HEK293T (cell line): ENCODE data around the gene GJB4.

Source experiments
- CTCF ChIA-PET: fragments of 350-600 bp; formaldehyde crosslinking; extraction: SDS; loops from one replicate; lab custom pipeline; 2021; ENCODE audit warnings: antibody characterized with exemption, inconsistent platforms; lab: Yijun Ruan, JAX
- POLR2A ChIA-PET: fragments of 350-600 bp; formaldehyde crosslinking; extraction: SDS; loops from one replicate; lab custom pipeline; 2020; ENCODE audit warnings: antibody characterized with exemption, inconsistent platforms; lab: Yijun Ruan, JAX
- DNase-seq: peaks from one replicate; pipeline ENCODE4 v3.0.0; 2012; ENCODE audit warnings: mixed read lengths; ENCODE audit errors: extremely low spot score
- ARNT ChIP-seq: fragments of 450-650 bp; IDR thresholded peaks from 2 replicates; pipeline ENCODE4 v1.6.1; 2017; ENCODE audit warnings: mild to moderate bottlenecking
- BHLHE40 ChIP-seq: fragments of 450-650 bp; IDR thresholded peaks from 2 replicates; pipeline ENCODE4 v1.6.1; 2016; ENCODE audit warnings: mild to moderate bottlenecking, moderate library complexity, borderline replicate concordance
- CTBP1 ChIP-seq: fragments of 450-650 bp; IDR thresholded peaks from 2 replicates; pipeline ENCODE4 v1.6.1; 2016; ENCODE audit warnings: borderline replicate concordance
- ELF4 ChIP-seq: fragments of 450-650 bp; IDR thresholded peaks from 2 replicates; pipeline ENCODE4 v1.6.1; 2017; ENCODE audit warnings: antibody characterized with exemption
- FOXA1 ChIP-seq: fragments of 450-650 bp; IDR thresholded peaks from 2 replicates; pipeline ENCODE4 v1.6.1; 2016; ENCODE audit warnings: mild to moderate bottlenecking
- FOXK2 ChIP-seq: fragments of 450-650 bp; IDR thresholded peaks from 2 replicates; pipeline ENCODE4 v1.6.1; 2016; ENCODE audit warnings: mild to moderate bottlenecking
- FOXM1 ChIP-seq: fragments of 450-650 bp; IDR thresholded peaks from 2 replicates; pipeline ENCODE4 v1.6.1; 2017; ENCODE audit warnings: mild to moderate bottlenecking, borderline replicate concordance
- HDGF ChIP-seq: fragments of 450-650 bp; IDR thresholded peaks from 2 replicates; pipeline ENCODE4 v1.6.1; 2017; ENCODE audit warnings: antibody characterized with exemption, borderline replicate concordance
- L3MBTL2 ChIP-seq: fragments of 450-650 bp; conservative IDR thresholded peaks from 2 replicates; pipeline ENCODE4 v1.6.1; 2016; ENCODE audit warnings: mild to moderate bottlenecking
- LEF1 ChIP-seq: fragments of 450-650 bp; IDR thresholded peaks from 2 replicates; pipeline ENCODE4 v1.6.1; 2017; ENCODE audit warnings: mild to moderate bottlenecking, borderline replicate concordance
- NFRKB ChIP-seq: fragments of 450-650 bp; IDR thresholded peaks from 2 replicates; pipeline ENCODE4 v1.6.1; 2016; ENCODE audit warnings: mild to moderate bottlenecking, moderate library complexity
- SP1 ChIP-seq: fragments of 450-650 bp; IDR thresholded peaks from 2 replicates; pipeline ENCODE4 v1.6.1; 2017
- SUZ12 ChIP-seq: fragments of 450-650 bp; IDR thresholded peaks from 2 replicates; pipeline ENCODE4 v1.6.1; 2016; ENCODE audit warnings: mild to moderate bottlenecking
- TARDBP ChIP-seq: fragments of 450-650 bp; IDR thresholded peaks from 2 replicates; pipeline ENCODE4 v1.6.1; 2016
- ZNF384 ChIP-seq: fragments of 450-650 bp; IDR thresholded peaks from 2 replicates; pipeline ENCODE4 v1.6.1; 2016
- TF ChIP-seq, protein P1 (sequence below): fragments of 450-650 bp; IDR thresholded peaks from 2 replicates; pipeline ENCODE4 v1.6.1; 2016

GJB4 gene

GRCh38 chr1:34774957-34775356 lies 15.4 kb downstream of the GJB4 start:
- ChIA-PET POLR2A (no interaction called here), CTCF (no interaction called here)
- no peak for DNase-seq
- TF ChIP-seq L3MBTL2 (no peak), ARNT (no peak), SP1 (no peak), ELF4 (no peak), FOXA1 (no peak), TARDBP (no peak), FOXM1 (no peak), HDGF (no peak), ZNF384 (no peak), CTBP1 (no peak), FOXK2 (no peak), SUZ12 (no peak), BHLHE40 (no peak), NFRKB (no peak), LEF1 (no peak)
- TF ChIP-seq, protein P1, sequence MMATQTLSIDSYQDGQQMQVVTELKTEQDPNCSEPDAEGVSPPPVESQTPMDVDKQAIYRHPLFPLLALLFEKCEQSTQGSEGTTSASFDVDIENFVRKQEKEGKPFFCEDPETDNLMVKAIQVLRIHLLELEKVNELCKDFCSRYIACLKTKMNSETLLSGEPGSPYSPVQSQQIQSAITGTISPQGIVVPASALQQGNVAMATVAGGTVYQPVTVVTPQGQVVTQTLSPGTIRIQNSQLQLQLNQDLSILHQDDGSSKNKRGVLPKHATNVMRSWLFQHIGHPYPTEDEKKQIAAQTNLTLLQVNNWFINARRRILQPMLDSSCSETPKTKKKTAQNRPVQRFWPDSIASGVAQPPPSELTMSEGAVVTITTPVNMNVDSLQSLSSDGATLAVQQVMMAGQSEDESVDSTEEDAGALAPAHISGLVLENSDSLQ: no peak

GRCh38 chr1:34776911-34777310 lies 17.4 kb downstream of the GJB4 start:
- ChIA-PET CTCF (no interaction called here), POLR2A (no interaction called here)
- DNase-seq: no peak
- TF ChIP-seq HDGF: no peak
- no peak for TF ChIP-seq FOXK2
- no peak for TF ChIP-seq ARNT
- no peak for TF ChIP-seq ZNF384
- no peak for TF ChIP-seq BHLHE40

- TF ChIP-seq ARNT: no peak
- TF ChIP-seq FOXM1: no peak
- no peak for TF ChIP-seq CTBP1
- no peak for TF ChIP-seq SUZ12
- no peak for TF ChIP-seq SP1
- TF ChIP-seq L3MBTL2: no peak
- ChIA-PET POLR2A (no interaction called here), CTCF (no interaction called here)
- DNase-seq: no peak
These were observed 18.2 kb downstream of the GJB4 start for GRCh38 chr1:34777519-34778321.

GRCh38 chr1:34778381-34778780 lies 18.8 kb downstream of the GJB4 start:
- DNase-seq: no peak
- CTCF ChIA-PET: no interaction called here
- TF ChIP-seq SUZ12 (no peak), ELF4 (peak; percentile 36; the same call in 1 of the 2 replicates), FOXM1 (no peak), FOXK2 (no peak)
- POLR2A ChIA-PET: no interaction called here

DNA sequence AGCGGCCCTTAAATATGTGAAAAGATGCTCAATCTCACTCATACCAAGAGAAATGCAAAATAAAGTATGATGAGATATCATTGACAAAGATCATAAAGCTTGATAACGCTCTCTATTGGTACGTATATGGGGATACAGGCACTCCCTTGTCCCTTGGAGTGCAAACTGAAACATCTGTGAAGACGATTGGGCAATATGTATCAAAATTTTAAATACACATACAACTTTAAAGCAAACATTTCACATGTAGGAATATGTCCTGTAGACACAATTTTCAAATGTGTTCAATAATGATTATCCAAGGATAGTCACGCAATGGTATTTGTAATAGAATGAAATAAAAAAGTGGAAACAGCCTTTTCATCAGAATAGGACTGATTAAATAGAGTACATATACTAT lies 19.5 kb downstream of the GJB4 start:
- TF ChIP-seq SUZ12: no peak
- TF ChIP-seq FOXM1: no peak
- no peak for TF ChIP-seq ARNT
- TF ChIP-seq CTBP1: no peak
- TF ChIP-seq FOXK2: no peak
- no peak for TF ChIP-seq NFRKB
- TF ChIP-seq, protein P1: no peak
- no peak for TF ChIP-seq L3MBTL2
- no peak for TF ChIP-seq LEF1
- no peak for TF ChIP-seq ZNF384
- no peak for TF ChIP-seq BHLHE40
- TF ChIP-seq SP1: no peak
- no peak for TF ChIP-seq HDGF
- TF ChIP-seq ELF4: no peak
- TF ChIP-seq FOXA1: no peak
- no peak for TF ChIP-seq TARDBP
- no peak for DNase-seq
- CTCF ChIA-PET: no interaction called here
- POLR2A ChIA-PET: no interaction called here

DNA sequence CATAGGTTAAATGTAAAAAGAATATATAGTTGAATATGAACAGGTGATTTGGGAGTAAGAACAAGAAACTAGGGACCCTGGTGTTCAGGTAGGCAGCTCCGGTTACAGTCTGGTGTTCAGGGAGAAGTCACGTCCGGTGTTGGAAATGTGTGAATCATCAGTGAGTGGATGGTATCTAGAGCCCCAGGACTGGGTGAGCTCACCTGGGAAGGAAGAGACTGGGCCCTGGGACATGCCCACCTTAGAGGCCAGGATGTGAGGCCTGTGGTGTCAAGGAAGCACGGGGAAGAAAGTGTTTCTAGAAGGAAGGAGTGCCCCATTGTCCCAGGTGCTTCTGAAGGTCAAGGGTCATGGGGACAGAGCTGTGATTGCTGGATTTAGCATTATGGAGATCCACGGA lies 20.0 kb downstream of the GJB4 start:
- ChIA-PET CTCF (no interaction called here), POLR2A (no interaction called here)
- no peak for DNase-seq
- no peak for TF ChIP-seq ARNT
- TF ChIP-seq FOXA1: no peak
- TF ChIP-seq HDGF: no peak
- TF ChIP-seq SP1: no peak
- TF ChIP-seq TARDBP: no peak
- no peak for TF ChIP-seq BHLHE40

GRCh38 chr1:34779962-34780361 lies 20.4 kb downstream of the GJB4 start:
- ChIA-PET CTCF (no interaction called here), POLR2A (no interaction called here)
- no peak for DNase-seq
- TF ChIP-seq LEF1: no peak
- TF ChIP-seq ZNF384: no peak
- TF ChIP-seq FOXM1: no peak
- no peak for TF ChIP-seq BHLHE40
